ENCODE measurements around the gene HIC1. TPM values are rescaled to one million over a fixed set of nuclear protein-coding genes. Genes with fewer than 3 reads are reported as not detected.

Gene HIC1
- polyA plus RNA-seq, 1 donor = 34.5 TPM

GRCh38 chr17:2024572-2025219 lies 30.2 kb upstream of the HIC1 start:
- DNase-seq (ENCODE audit: low read depth) = no peak

GRCh38 chr17:2025220-2025621 lies 29.7 kb upstream of the HIC1 start, which contains the start of gene RTN4RL1:
Gene RTN4RL1 (minus strand): TSS chr17:2025334. CDS start chr17:2024865, 469 bp downstream.
- no peak for DNase-seq (ENCODE audit: low read depth)

- no peak for DNase-seq (ENCODE audit: low read depth)
These were observed 29.1 kb upstream of the HIC1 start for GRCh38 chr17:2025622-2026309.

GRCh38 chr17:2027528-2028233 lies 27.2 kb upstream of the HIC1 start:
- DNase-seq (ENCODE audit: low read depth) = no peak

GRCh38 chr17:2028234-2028614 lies 26.7 kb upstream of the HIC1 start:
- DNase-seq (ENCODE audit: low read depth) = no peak

GRCh38 chr17:2028737-2029136 lies 26.2 kb upstream of the HIC1 start:
- DNase-seq (ENCODE audit: low read depth) = no peak

- no peak for DNase-seq (ENCODE audit: low read depth)
These were observed 24.8 kb upstream of the HIC1 start, which contains the start of gene DPH1 for GRCh38 chr17:2029911-2030778. Gene DPH1 (plus strand): TSS chr17:2030153. CDS start chr17:2030170, 17 bp downstream.

GRCh38 chr17:2030779-2031163 lies 24.1 kb upstream of the HIC1 start:
- no peak for DNase-seq (ENCODE audit: low read depth)

- no peak for DNase-seq (ENCODE audit: low read depth)
These were observed 21.8 kb upstream of the HIC1 start for GRCh38 chr17:2033153-2033552.

- no peak for DNase-seq (ENCODE audit: low read depth)
These were observed 20.7 kb upstream of the HIC1 start for GRCh38 chr17:2034157-2034556.

- DNase-seq (ENCODE audit: low read depth) = no peak
These were observed 19.9 kb upstream of the HIC1 start for GRCh38 chr17:2034806-2035540.

- no peak for DNase-seq (ENCODE audit: low read depth)
These were observed 19.1 kb upstream of the HIC1 start for GRCh38 chr17:2035541-2036488.

- DNase-seq (ENCODE audit: low read depth) = no peak
These were observed 17.7 kb upstream of the HIC1 start for GRCh38 chr17:2037155-2037554.

- no peak for DNase-seq (ENCODE audit: low read depth)
These were observed 14.6 kb upstream of the HIC1 start for GRCh38 chr17:2040219-2040827.

GRCh38 chr17:2040942-2041560 lies 13.9 kb upstream of the HIC1 start:
- DNase-seq (ENCODE audit: low read depth) = no peak

- peak; percentile 86 for DNase-seq (ENCODE audit: low read depth)
These were observed 13.1 kb upstream of the HIC1 start, which contains the start of gene OVCA2 for GRCh38 chr17:2041561-2042389. Gene OVCA2 (plus strand): TSS chr17:2042022. CDS start chr17:2042048, 26 bp downstream.

- no peak for DNase-seq (ENCODE audit: low read depth)
These were observed 12.5 kb upstream of the HIC1 start for GRCh38 chr17:2042390-2042847.

GRCh38 chr17:2042933-2043332 lies 12.0 kb upstream of the HIC1 start:
- no peak for DNase-seq (ENCODE audit: low read depth)

Measured in forelimb muscle (tissue), 1 donor.